Loucy (cell line): Measurements from ENCODE around the gene TUT7.
"Not testable (repeated sequence)": the region's sequence is repeated elsewhere in the genome, so short reads cannot be mapped to it uniquely, and the experiment has no call there.

Experiments used
- EZH2phosphoT487 ChIP-seq: fragments of 200-600 bp; IDR thresholded peaks from 2 replicates; pipeline ENCODE4 v1.6.1; 2018; ENCODE audit warnings: antibody characterized with exemption, mild to moderate bottlenecking, moderate library complexity, borderline replicate concordance
- TF ChIP-seq, protein P1 (sequence below): fragments of 200-600 bp; sonication (generic); conservative IDR thresholded peaks from 2 replicates; pipeline ENCODE4 v1.5.1; 2014; ENCODE audit warnings: mild to moderate bottlenecking, antibody characterized with exemption, low read length

DNA sequence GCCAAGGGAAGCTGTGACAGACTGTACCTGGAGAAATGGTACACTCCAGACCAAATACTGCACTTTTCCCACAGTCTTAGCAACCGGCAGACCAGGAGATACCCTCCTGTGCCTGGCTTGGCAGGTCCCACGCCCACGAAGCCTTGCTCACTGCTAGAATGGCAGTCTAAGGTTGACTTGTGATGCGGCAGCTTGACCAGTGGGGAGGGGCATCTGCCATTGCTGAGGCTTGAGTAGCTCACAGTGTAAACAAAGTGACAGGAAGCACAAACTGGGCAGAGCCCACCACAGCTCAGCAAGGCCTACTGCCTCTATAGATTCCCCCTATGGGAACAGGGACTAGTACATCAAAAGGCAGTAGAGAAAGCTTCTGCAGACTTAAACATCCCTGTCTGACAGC, 36.0 kb upstream of the TUT7 start:
- TF ChIP-seq, protein P1, sequence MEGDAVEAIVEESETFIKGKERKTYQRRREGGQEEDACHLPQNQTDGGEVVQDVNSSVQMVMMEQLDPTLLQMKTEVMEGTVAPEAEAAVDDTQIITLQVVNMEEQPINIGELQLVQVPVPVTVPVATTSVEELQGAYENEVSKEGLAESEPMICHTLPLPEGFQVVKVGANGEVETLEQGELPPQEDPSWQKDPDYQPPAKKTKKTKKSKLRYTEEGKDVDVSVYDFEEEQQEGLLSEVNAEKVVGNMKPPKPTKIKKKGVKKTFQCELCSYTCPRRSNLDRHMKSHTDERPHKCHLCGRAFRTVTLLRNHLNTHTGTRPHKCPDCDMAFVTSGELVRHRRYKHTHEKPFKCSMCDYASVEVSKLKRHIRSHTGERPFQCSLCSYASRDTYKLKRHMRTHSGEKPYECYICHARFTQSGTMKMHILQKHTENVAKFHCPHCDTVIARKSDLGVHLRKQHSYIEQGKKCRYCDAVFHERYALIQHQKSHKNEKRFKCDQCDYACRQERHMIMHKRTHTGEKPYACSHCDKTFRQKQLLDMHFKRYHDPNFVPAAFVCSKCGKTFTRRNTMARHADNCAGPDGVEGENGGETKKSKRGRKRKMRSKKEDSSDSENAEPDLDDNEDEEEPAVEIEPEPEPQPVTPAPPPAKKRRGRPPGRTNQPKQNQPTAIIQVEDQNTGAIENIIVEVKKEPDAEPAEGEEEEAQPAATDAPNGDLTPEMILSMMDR: not testable (repeated sequence)
- TF ChIP-seq EZH2phosphoT487: not testable (repeated sequence)
